ENCODE measurements around the gene HK2.

Gene HK2

GRCh38 chr2:74893332-74893731 is 59.4 kb downstream of the HK2 start:
- no peak overlapping the region for H3K18ac ChIP-seq (ENCODE audit: low read length)
- no peak overlapping the region for H4K8ac ChIP-seq (ENCODE audit: low read depth, low read length)
- no peak overlapping the region for H3K4me2 ChIP-seq (ENCODE audit: insufficient read depth, low read length, poor library complexity, severe bottlenecking)
- no peak overlapping the region for H3K14ac ChIP-seq (ENCODE audit: low read length)
- H3K4ac ChIP-seq (ENCODE audit: low read length) = no peak overlapping the region
- no peak overlapping the region for H4K91ac ChIP-seq (ENCODE audit: low read depth, low read length, poor library complexity)
- no peak overlapping the region for H2BK120ac ChIP-seq (ENCODE audit: low read depth, low read length)
- no peaks in the 10 kb centered on the region for H3K27me3 ChIP-seq (ENCODE audit: control insufficient read depth in 3 of 3, insufficient read depth in 3 of 3, low read depth in 1 of 3, low read length in 3 of 3)
- no peak overlapping the region for H2BK5ac ChIP-seq (ENCODE audit: low read length)
- no peaks in the 10 kb centered on the region for H3K4me1 ChIP-seq (ENCODE audit: control insufficient read depth in 2 of 2, insufficient read depth in 1 of 2, low read depth in 1 of 2, low read length in 2 of 2)
- no peak overlapping the region for H3K4me3 ChIP-seq (ENCODE audit: low read length in 2 of 2)
- H2BK15ac ChIP-seq (ENCODE audit: low read length) = no peak overlapping the region
- DNase-seq (ENCODE audit: low spot score) = no peak
- no peak overlapping the region for H2AFZ ChIP-seq (ENCODE audit: low read length)
- no peak overlapping the region for H3K9ac ChIP-seq (ENCODE audit: low read depth, low read length, poor library complexity)
- H2BK12ac ChIP-seq (ENCODE audit: low read length) = no peak overlapping the region
- H3K79me1 ChIP-seq (ENCODE audit: low read depth, low read length) = no peaks in the 10 kb centered on the region
- peaks cover 2 to 4% of the 10 kb centered on the region in 2 donors for H3K9me3 ChIP-seq (replicated peaks in 1 of 2; ENCODE audit: control insufficient read depth in 2 of 2, insufficient read depth in 1 of 2, low read depth in 1 of 2, low read length in 2 of 2)
- H3K36me3 ChIP-seq (replicated peaks in 1 of 2; ENCODE audit: control insufficient read depth in 2 of 2, insufficient read depth in 2 of 2, low read length in 2 of 2) = peaks cover 12 to 64% of the 10 kb centered on the region in 2 donors
- H2AK5ac ChIP-seq (ENCODE audit: low read depth, low read length) = no peak overlapping the region
- H3K23ac ChIP-seq (ENCODE audit: low read depth, low read length, poor library complexity) = no peak overlapping the region
- no peak overlapping the region for H3K27ac ChIP-seq (replicated peaks; ENCODE audit: low read length)
- no CpG with 5 or more reads among the region's 5 CpGs for WGBS, 2 donors (ENCODE audit: extremely low coverage in 2 of 2, insufficient read length in 2 of 2, insufficient replicate concordance in 1 of 2)

DNA sequence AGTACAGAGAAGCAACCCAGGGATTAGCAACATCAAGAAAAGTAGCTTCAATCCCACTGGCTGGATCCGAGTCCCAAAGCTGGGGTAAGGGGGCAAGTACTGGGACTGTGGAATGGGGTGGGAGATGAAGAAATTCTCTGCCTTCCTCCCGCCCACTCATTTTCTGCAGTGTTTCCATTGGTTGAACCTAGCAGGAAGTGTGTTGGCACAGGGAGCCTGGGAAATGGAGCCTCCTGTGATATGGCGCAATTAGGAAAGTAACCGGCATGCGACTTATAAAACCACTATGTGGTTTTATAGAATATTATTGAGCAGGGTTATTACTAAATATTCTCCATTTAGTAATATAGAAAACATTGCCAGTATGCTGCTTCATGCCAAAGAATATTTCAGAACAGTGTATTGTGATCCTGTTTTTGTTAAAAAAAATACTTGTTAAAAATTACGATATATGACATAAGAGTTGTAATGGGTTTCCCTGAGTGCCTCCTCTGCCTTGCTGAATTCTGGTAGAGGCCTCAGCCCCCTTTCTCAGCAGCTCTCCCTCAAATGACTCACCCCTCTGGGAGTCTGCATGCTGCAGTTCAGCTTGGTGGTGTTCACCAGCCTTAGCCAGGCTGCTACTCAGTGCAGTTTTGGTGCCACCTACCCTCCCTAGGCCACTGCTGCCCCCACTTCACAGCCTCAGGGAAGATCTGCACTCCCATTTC is 60.5 kb downstream of the HK2 start:
- no peaks in the 10 kb centered on the region for H3K79me1 ChIP-seq (ENCODE audit: low read depth, low read length)
- no peak overlapping the region for H3K4me2 ChIP-seq (ENCODE audit: insufficient read depth, low read length, poor library complexity, severe bottlenecking)
- no peaks in the 10 kb centered on the region for H3K4me1 ChIP-seq (ENCODE audit: control insufficient read depth in 2 of 2, insufficient read depth in 1 of 2, low read depth in 1 of 2, low read length in 2 of 2)
- H3K27ac ChIP-seq (replicated peaks; ENCODE audit: low read length) = no peak overlapping the region
- no peak overlapping the region for H3K4ac ChIP-seq (ENCODE audit: low read length)
- no peak overlapping the region for H2BK120ac ChIP-seq (ENCODE audit: low read depth, low read length)
- no peaks in the 10 kb centered on the region for H3K27me3 ChIP-seq (ENCODE audit: control insufficient read depth in 3 of 3, insufficient read depth in 3 of 3, low read depth in 1 of 3, low read length in 3 of 3)
- H3K9me3 ChIP-seq (replicated peaks in 1 of 2; ENCODE audit: control insufficient read depth in 2 of 2, insufficient read depth in 1 of 2, low read depth in 1 of 2, low read length in 2 of 2) = peaks cover 3 to 4% of the 10 kb centered on the region in 2 donors
- no peak overlapping the region for H3K14ac ChIP-seq (ENCODE audit: low read length)
- H3K18ac ChIP-seq (ENCODE audit: low read length) = no peak overlapping the region
- no peak overlapping the region for H4K8ac ChIP-seq (ENCODE audit: low read depth, low read length)
- peaks cover 5 to 53% of the 10 kb centered on the region in 2 donors for H3K36me3 ChIP-seq (replicated peaks in 1 of 2; ENCODE audit: control insufficient read depth in 2 of 2, insufficient read depth in 2 of 2, low read length in 2 of 2)
- no peak overlapping the region for H4K91ac ChIP-seq (ENCODE audit: low read depth, low read length, poor library complexity)
- DNase-seq (ENCODE audit: low spot score) = no peak
- H3K23ac ChIP-seq (ENCODE audit: low read depth, low read length, poor library complexity) = no peak overlapping the region
- H2BK5ac ChIP-seq (ENCODE audit: low read length) = no peak overlapping the region
- WGBS, 2 donors (ENCODE audit: extremely low coverage in 2 of 2, insufficient read length in 2 of 2, insufficient replicate concordance in 1 of 2) = no CpG with 5 or more reads among the region's 6 CpGs
- H2BK15ac ChIP-seq (ENCODE audit: low read length) = no peak overlapping the region
- H3K9ac ChIP-seq (ENCODE audit: low read depth, low read length, poor library complexity) = no peak overlapping the region
- H3K4me3 ChIP-seq (ENCODE audit: low read length in 2 of 2) = no peak overlapping the region
- H2AFZ ChIP-seq (ENCODE audit: low read length) = no peak overlapping the region
- no peak overlapping the region for H2AK5ac ChIP-seq (ENCODE audit: low read depth, low read length)
- no peak overlapping the region for H2BK12ac ChIP-seq (ENCODE audit: low read length)

GRCh38 chr2:74895001-74895400 is 61.1 kb downstream of the HK2 start:
- H4K8ac ChIP-seq (ENCODE audit: low read depth, low read length) = no peak overlapping the region
- no peak overlapping the region for H3K27ac ChIP-seq (replicated peaks; ENCODE audit: low read length)
- no peak overlapping the region for H2BK120ac ChIP-seq (ENCODE audit: low read depth, low read length)
- no peaks in the 10 kb centered on the region for H3K27me3 ChIP-seq (ENCODE audit: control insufficient read depth in 3 of 3, insufficient read depth in 3 of 3, low read depth in 1 of 3, low read length in 3 of 3)
- no peak overlapping the region for H2AFZ ChIP-seq (ENCODE audit: low read length)
- H3K14ac ChIP-seq (ENCODE audit: low read length) = no peak overlapping the region
- H4K91ac ChIP-seq (ENCODE audit: low read depth, low read length, poor library complexity) = no peak overlapping the region
- H2BK5ac ChIP-seq (ENCODE audit: low read length) = no peak overlapping the region
- no peak overlapping the region for H3K9ac ChIP-seq (ENCODE audit: low read depth, low read length, poor library complexity)
- H3K4me2 ChIP-seq (ENCODE audit: insufficient read depth, low read length, poor library complexity, severe bottlenecking) = no peak overlapping the region
- H3K18ac ChIP-seq (ENCODE audit: low read length) = no peak overlapping the region
- peaks cover 4 to 47% of the 10 kb centered on the region in 2 donors for H3K36me3 ChIP-seq (replicated peaks in 1 of 2; ENCODE audit: control insufficient read depth in 2 of 2, insufficient read depth in 2 of 2, low read length in 2 of 2)
- DNase-seq (ENCODE audit: low spot score) = no peak
- no peaks in the 10 kb centered on the region for H3K4me1 ChIP-seq (ENCODE audit: control insufficient read depth in 2 of 2, insufficient read depth in 1 of 2, low read depth in 1 of 2, low read length in 2 of 2)
- no peak overlapping the region for H2BK12ac ChIP-seq (ENCODE audit: low read length)
- H3K9me3 ChIP-seq (replicated peaks in 1 of 2; ENCODE audit: control insufficient read depth in 2 of 2, insufficient read depth in 1 of 2, low read depth in 1 of 2, low read length in 2 of 2) = peaks cover 3 to 4% of the 10 kb centered on the region in 2 donors
- H3K4ac ChIP-seq (ENCODE audit: low read length) = no peak overlapping the region
- no peak overlapping the region for H3K4me3 ChIP-seq (ENCODE audit: low read length in 2 of 2)
- H3K23ac ChIP-seq (ENCODE audit: low read depth, low read length, poor library complexity) = no peak overlapping the region
- H2BK15ac ChIP-seq (ENCODE audit: low read length) = no peak overlapping the region
- no peaks in the 10 kb centered on the region for H3K79me1 ChIP-seq (ENCODE audit: low read depth, low read length)
- WGBS, 2 donors (ENCODE audit: extremely low coverage in 2 of 2, insufficient read length in 2 of 2, insufficient replicate concordance in 1 of 2) = no CpG with 5 or more reads among the region's 2 CpGs
- no peak overlapping the region for H2AK5ac ChIP-seq (ENCODE audit: low read depth, low read length)

DNA sequence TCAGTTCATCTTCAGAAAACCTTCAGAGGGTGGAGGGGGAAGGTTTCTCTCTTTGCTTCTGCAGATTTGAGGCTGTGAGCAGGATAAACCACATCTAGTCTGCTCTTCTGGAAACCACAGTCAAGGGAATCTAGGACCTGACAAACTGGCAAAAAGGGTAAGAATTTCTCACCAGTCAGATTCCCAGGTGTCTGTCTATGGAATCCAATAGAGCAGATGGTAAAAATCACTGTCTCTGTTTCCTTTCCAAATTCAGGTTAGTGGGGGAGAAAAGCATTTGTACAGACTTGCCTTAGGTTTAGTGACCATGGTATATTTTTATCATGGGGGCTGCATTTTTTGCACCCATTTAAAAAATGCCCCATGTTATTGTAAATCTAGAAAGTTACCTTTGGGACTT is 62.3 kb downstream of the HK2 start:
- H3K14ac ChIP-seq (ENCODE audit: low read length) = no peak overlapping the region
- no peak overlapping the region for H2BK5ac ChIP-seq (ENCODE audit: low read length)
- H3K4ac ChIP-seq (ENCODE audit: low read length) = no peak overlapping the region
- H4K8ac ChIP-seq (ENCODE audit: low read depth, low read length) = no peak overlapping the region
- H3K18ac ChIP-seq (ENCODE audit: low read length) = no peak overlapping the region
- no peak overlapping the region for H2AK5ac ChIP-seq (ENCODE audit: low read depth, low read length)
- H3K4me2 ChIP-seq (ENCODE audit: insufficient read depth, low read length, poor library complexity, severe bottlenecking) = no peak overlapping the region
- H2AFZ ChIP-seq (ENCODE audit: low read length) = no peak overlapping the region
- peaks cover 0 to 35% of the 10 kb centered on the region in 2 donors for H3K36me3 ChIP-seq (replicated peaks in 1 of 2; ENCODE audit: control insufficient read depth in 2 of 2, insufficient read depth in 2 of 2, low read length in 2 of 2)
- H3K9me3 ChIP-seq (replicated peaks in 1 of 2; ENCODE audit: control insufficient read depth in 2 of 2, insufficient read depth in 1 of 2, low read depth in 1 of 2, low read length in 2 of 2) = peaks cover 3 to 4% of the 10 kb centered on the region in 2 donors
- H2BK120ac ChIP-seq (ENCODE audit: low read depth, low read length) = no peak overlapping the region
- no peaks in the 10 kb centered on the region for H3K27me3 ChIP-seq (ENCODE audit: control insufficient read depth in 3 of 3, insufficient read depth in 3 of 3, low read depth in 1 of 3, low read length in 3 of 3)
- H2BK15ac ChIP-seq (ENCODE audit: low read length) = no peak overlapping the region
- no peak overlapping the region for H3K9ac ChIP-seq (ENCODE audit: low read depth, low read length, poor library complexity)
- no peak overlapping the region for H4K91ac ChIP-seq (ENCODE audit: low read depth, low read length, poor library complexity)
- no peaks in the 10 kb centered on the region for H3K4me1 ChIP-seq (ENCODE audit: control insufficient read depth in 2 of 2, insufficient read depth in 1 of 2, low read depth in 1 of 2, low read length in 2 of 2)
- H2BK12ac ChIP-seq (ENCODE audit: low read length) = no peak overlapping the region
- H3K79me1 ChIP-seq (ENCODE audit: low read depth, low read length) = no peaks in the 10 kb centered on the region
- H3K27ac ChIP-seq (replicated peaks; ENCODE audit: low read length) = no peak overlapping the region
- no peak for DNase-seq (ENCODE audit: low spot score)
- no peak overlapping the region for H3K4me3 ChIP-seq (ENCODE audit: low read length in 2 of 2)
- H3K23ac ChIP-seq (ENCODE audit: low read depth, low read length, poor library complexity) = no peak overlapping the region
